KMS-11 (cell line): ENCODE measurements around the gene FAM53C.

Experiments
- H2AFZ ChIP-seq: fragments of 200-600 bp; sonication (generic); 2 replicates; pipeline ENCODE4 v1.6.1; 2016; ENCODE audit warnings: antibody characterized with exemption, mixed run types, low read depth
- H3K27ac ChIP-seq: fragments of 200-600 bp; sonication (generic); 2 replicates; pipeline ENCODE4 v1.6.1; 2016; ENCODE audit warnings: mild to moderate bottlenecking, mixed run types
- H3K27me3 ChIP-seq: fragments of 200-600 bp; sonication (generic); 2 replicates; pipeline ENCODE4 v1.6.1; 2017; ENCODE audit warnings: mild to moderate bottlenecking, low read depth, mixed run types, moderate library complexity; ENCODE audit not compliant: insufficient read depth
- H3K36me3 ChIP-seq: fragments of 200-600 bp; sonication (generic); 2 replicates; pipeline ENCODE4 v1.6.1; 2017; ENCODE audit warnings: mild to moderate bottlenecking, mixed run types; ENCODE audit not compliant: insufficient read depth
- H3K4me1 ChIP-seq: fragments of 200-600 bp; sonication (generic); 2 replicates; pipeline ENCODE4 v1.6.1; 2016; ENCODE audit warnings: mild to moderate bottlenecking, low read depth, mixed run types; ENCODE audit not compliant: poor library complexity, severe bottlenecking
- H3K4me2 ChIP-seq: fragments of 200-600 bp; sonication (generic); 2 replicates; pipeline ENCODE4 v1.7.0; 2016; ENCODE audit warnings: mild to moderate bottlenecking, mixed run types
- H3K4me3 ChIP-seq: fragments of 200-600 bp; sonication (generic); IDR thresholded peaks from 2 replicates; pipeline ENCODE4 v1.6.1; 2017; ENCODE audit warnings: low read depth, low read length, mixed read lengths; ENCODE audit not compliant: insufficient read depth
- H3K79me2 ChIP-seq: fragments of 200-600 bp; sonication (generic); 2 replicates; pipeline ENCODE4 v1.6.1; 2016; ENCODE audit warnings: low read depth, mixed run types; ENCODE audit not compliant: insufficient read depth
- H3K9ac ChIP-seq: fragments of 200-600 bp; sonication (generic); 2 replicates; pipeline ENCODE4 v1.6.1; 2016; ENCODE audit warnings: mild to moderate bottlenecking, mixed run types
- H4K20me1 ChIP-seq: fragments of 200-600 bp; sonication (generic); 2 replicates; pipeline ENCODE4 v1.6.1; 2016; ENCODE audit warnings: mild to moderate bottlenecking, mixed run types; ENCODE audit not compliant: insufficient read depth
- CTCF ChIP-seq: fragments of 200-600 bp; sonication (generic); conservative IDR thresholded peaks from 2 replicates; pipeline ENCODE4 v1.6.1; 2017; ENCODE audit warnings: low read depth, mild to moderate bottlenecking, antibody characterized with exemption, low read length, moderate library complexity, mixed read lengths

FAM53C gene

GRCh38 chr5:138391859-138392386, 53.9 kb downstream of the FAM53C start:
- no peaks in the 10 kb centered on the region for H3K79me2 ChIP-seq
- no peaks in the 10 kb centered on the region for H3K4me1 ChIP-seq
- H3K36me3 ChIP-seq: peaks cover 5% of the 10 kb centered on the region; the same call in 1 of the 2 replicates
- H3K9ac ChIP-seq: no peak overlapping the region
- H3K27ac ChIP-seq: no peak overlapping the region
- no peak for TF ChIP-seq CTCF
- H3K4me2 ChIP-seq: no peak overlapping the region
- no peaks in the 10 kb centered on the region for H3K27me3 ChIP-seq
- no peak overlapping the region for H3K4me3 ChIP-seq
- no peaks in the 10 kb centered on the region for H4K20me1 ChIP-seq
- no peak overlapping the region for H2AFZ ChIP-seq
